SJSA1 (cell line): Measurements from ENCODE around the gene ASPHD1. TPM values are rescaled to one million over a fixed set of nuclear protein-coding genes. Genes with fewer than 3 reads are reported as not detected.
"Not testable (repeated sequence)": the region's sequence is repeated elsewhere in the genome, so short reads cannot be mapped to it uniquely, and the experiment has no call there.

ENCODE experiments used
- DNase-seq, 2 experiments: peaks; one replicate each; pipeline ENCODE4 v3.0.0-alpha.2; 2015 to 2020; ENCODE audit warnings: low spot score in 2 of 2, low read depth in 1 of 2
- H3K27ac ChIP-seq: fragments of 250-450 bp; sonication (Bioruptor Pico); 2 replicates; pipeline ENCODE4 v1.5.1; 2020; ENCODE audit warnings: mild to moderate bottlenecking, moderate library complexity
- H3K27me3 ChIP-seq: fragments of 250-450 bp; sonication (Bioruptor Pico); replicated peaks from 2 replicates; pipeline ENCODE4 v1.5.1; 2020; ENCODE audit warnings: mild to moderate bottlenecking, moderate library complexity
- H3K36me3 ChIP-seq: fragments of 250-450 bp; sonication (Bioruptor Pico); 2 replicates; pipeline ENCODE4 v1.5.1; 2020; ENCODE audit warnings: mild to moderate bottlenecking
- H3K4me1 ChIP-seq: fragments of 250-450 bp; sonication (Bioruptor Pico); replicated peaks from 2 replicates; pipeline ENCODE4 v1.6.1; 2021; ENCODE audit warnings: mild to moderate bottlenecking
- H3K4me3 ChIP-seq: fragments of 250-450 bp; sonication (Bioruptor Pico); 2 replicates; pipeline ENCODE4 v1.5.1; 2020; ENCODE audit warnings: mild to moderate bottlenecking
- H3K9me3 ChIP-seq: fragments of 250-450 bp; sonication (Bioruptor Pico); replicated peaks from 2 replicates; pipeline ENCODE4 v1.5.1; 2020; ENCODE audit warnings: mild to moderate bottlenecking
- total RNA-seq: library from RNA; depleted of rRNA; stranded (reverse); fragments of >200 nt; shearing (Covaris generic); gene quantifications from 2 replicates; pipeline ENCODE4 v1.2.3, GENCODE V29; 2014

ASPHD1 gene
- total RNA-seq, 1 experiment from 2014 or later, result 3.7 TPM

DNA sequence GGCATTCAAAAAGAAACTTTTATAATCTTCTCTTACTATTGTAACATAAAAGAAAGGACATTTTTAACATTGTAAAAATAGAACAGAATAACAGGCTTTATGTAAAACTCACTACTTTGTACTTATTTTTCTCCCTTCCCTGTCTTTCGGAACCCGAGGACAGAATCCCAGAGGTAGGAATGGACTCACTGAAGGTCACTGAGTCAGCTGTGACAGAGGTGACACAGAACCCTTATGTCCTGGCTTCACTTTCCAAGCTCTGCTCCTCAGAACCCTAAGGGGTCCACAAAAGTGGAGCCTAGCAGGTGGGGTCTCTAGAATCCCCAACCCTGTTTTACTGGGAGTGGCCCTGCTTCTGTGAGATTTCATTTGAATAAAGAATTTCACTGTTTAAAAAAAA lies 22.0 kb downstream of the ASPHD1 start:
- Histone ChIP-seq H3K27ac (no peak overlapping the region), H3K36me3 (peaks cover 44% of the 10 kb centered on the region), H3K4me3 (no peak overlapping the region), H3K9me3 (no peaks in the 10 kb centered on the region), H3K27me3 (no peaks in the 10 kb centered on the region), H3K4me1 (peaks cover 17% of the 10 kb centered on the region)
- no peak for DNase-seq

DNA sequence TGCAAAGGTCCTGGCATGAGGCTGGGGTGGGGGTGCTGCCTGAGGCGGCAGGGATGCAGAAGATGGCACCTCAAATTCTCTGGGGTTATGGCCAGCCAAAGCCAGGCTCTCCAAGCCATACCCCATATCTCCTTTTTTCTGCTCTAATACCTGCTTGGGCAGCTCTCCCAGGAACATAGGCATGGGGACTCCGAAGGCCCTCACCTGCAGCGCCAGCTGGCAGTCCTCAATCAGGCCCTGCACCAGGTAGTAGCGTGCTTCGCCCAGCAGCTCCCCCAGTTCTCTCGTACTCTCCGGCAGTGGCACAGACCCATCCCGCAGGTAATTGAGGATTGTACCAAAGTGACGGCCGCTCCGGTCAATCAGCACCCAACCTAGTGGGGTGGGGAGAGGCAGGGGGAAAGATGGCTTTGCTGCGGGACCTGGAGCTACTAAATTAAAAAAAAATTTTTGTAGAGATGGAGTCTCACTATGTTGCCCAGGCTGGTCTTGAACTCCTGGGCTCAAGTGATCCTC lies 22.8 kb downstream of the ASPHD1 start:
- peaks cover 22% of the 10 kb centered on the region for H3K4me1 ChIP-seq
- DNase-seq, result no peak
- H3K9me3 ChIP-seq, result no peaks in the 10 kb centered on the region
- H3K36me3 ChIP-seq, result peaks cover 37% of the 10 kb centered on the region
- no peak overlapping the region for H3K27ac ChIP-seq
- no peaks in the 10 kb centered on the region for H3K27me3 ChIP-seq
- H3K4me3 ChIP-seq, result no peak overlapping the region

- Histone ChIP-seq H3K9me3 (no peaks in the 10 kb centered on the region), H3K36me3 (peaks cover 19% of the 10 kb centered on the region), H3K27me3 (no peaks in the 10 kb centered on the region), H3K4me1 (peaks cover 22% of the 10 kb centered on the region), H3K27ac (no peak overlapping the region), H3K4me3 (peak overlapping the region; percentile 94)
- DNase-seq, result peak in 1 of 2 experiments; percentile 11
Measured at GRCh38 chr16:29925105-29925756, 24.9 kb downstream of the ASPHD1 start.

GRCh38 chr16:29925781-29926710 lies 25.8 kb downstream of the ASPHD1 start, which contains the start of gene KCTD13:
TSS of gene KCTD13 (minus strand) at chr16:29926226. CDS start at chr16:29926033, 193 bp downstream.
- no peaks in the 10 kb centered on the region for H3K9me3 ChIP-seq
- H3K4me3 ChIP-seq, result peak within 1 kb of the TSS; percentile 94
- H3K27ac ChIP-seq, result peak within 1 kb of the TSS; percentile 71
- peaks cover 16% of the 10 kb centered on the region; the same call in 1 of the 2 replicates for H3K36me3 ChIP-seq
- DNase-seq, result peak; percentile 85 to 97
- H3K4me1 ChIP-seq, result peaks cover 22% of the 10 kb centered on the region
- no peaks in the 10 kb centered on the region for H3K27me3 ChIP-seq

DNA sequence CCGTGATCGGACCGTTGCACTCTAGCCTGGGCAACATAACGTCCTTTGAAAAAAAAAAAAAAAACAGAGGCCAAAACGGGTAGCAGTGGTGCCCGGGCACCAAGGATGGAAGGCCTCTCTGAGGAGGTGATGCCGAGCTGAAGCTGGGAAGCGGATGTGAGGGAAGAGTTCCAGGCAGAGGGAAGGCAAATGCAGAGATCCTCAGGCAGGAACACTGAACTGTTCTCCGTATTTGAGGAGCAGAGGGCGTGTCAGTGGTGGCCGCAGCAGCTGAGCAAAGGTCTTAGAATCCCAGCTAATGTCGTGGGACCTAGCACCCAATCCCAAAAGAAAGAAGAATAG lies 26.4 kb downstream of the ASPHD1 start:
- Histone ChIP-seq H3K36me3 (peaks cover 14% of the 10 kb centered on the region; the same call in 1 of the 2 replicates), H3K27ac (peak overlapping the region; percentile 71; the same call in 1 of the 2 replicates), H3K27me3 (no peaks in the 10 kb centered on the region), H3K4me1 (peaks cover 22% of the 10 kb centered on the region), H3K9me3 (no peaks in the 10 kb centered on the region), H3K4me3 (peak overlapping the region; percentile 94)
- DNase-seq, result no peak

DNA sequence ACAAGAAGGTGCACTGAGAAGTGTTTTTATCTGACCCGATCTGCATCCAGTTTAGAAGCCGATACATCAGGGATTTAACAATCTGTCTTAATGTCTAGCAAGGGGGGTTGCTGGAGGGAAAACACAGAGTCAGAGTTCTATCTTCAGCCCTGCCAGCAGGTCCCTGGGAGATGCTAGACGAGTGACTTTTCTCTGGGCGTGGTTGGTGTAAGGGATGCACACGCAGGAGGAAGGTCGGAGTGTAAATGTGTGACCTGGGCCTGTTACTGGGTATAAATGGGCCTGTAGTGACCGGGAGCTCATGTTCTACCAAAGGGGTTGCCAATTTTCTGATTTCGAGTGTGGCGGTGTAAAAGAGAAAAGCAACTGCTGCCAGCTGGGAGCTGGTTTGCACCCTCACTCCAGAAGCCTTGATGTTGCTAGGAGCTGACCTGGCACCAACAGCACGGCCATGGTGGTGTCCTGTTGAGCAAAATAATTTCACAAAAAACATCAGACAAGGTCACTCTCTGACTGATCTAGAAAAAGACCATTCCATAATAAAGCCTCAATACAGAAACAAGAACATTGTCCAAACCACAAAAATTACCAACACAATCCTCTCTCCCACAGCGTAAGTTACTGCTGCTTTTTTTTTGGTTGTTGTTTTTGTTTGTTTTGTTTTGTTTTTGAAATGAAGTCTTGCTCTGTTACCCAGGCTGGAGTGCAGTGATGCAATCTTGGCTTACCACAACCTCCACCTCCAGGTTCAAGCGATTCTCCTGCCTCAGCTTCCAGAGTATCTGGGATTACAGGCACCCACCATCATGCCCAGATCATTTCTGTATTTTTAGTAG lies 27.0 kb downstream of the ASPHD1 start:
- DNase-seq, result peak in 1 of 2 experiments; percentile 23
- peaks cover 22% of the 10 kb centered on the region for H3K4me1 ChIP-seq
- no peaks in the 10 kb centered on the region for H3K27me3 ChIP-seq
- H3K4me3 ChIP-seq, result peak overlapping the region; percentile 94; the same call in 1 of the 2 replicates
- no peaks in the 10 kb centered on the region for H3K9me3 ChIP-seq
- H3K27ac ChIP-seq, result no peak overlapping the region
- peaks cover 8% of the 10 kb centered on the region; the same call in 1 of the 2 replicates for H3K36me3 ChIP-seq

DNA sequence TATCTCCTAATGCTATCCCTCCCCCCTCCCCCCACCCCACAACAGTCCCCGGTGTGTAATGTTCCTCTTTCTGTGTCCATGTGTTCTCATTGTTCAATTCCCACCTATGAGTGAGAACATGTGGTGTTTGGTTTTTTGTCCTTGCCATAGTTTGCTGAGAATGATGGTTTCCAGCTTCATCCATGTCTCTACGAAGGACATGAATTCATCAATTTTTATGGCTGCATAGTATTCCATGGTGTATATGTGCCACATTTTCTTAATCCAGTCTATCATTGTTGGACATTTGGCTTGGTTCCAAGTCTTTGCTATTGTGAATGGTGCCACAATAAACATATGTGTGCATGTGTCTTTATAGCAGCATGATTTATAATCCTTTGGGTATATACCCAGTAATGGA lies 31.5 kb downstream of the ASPHD1 start:
- H3K27me3 ChIP-seq, H3K9me3 ChIP-seq, DNase-seq, H3K36me3 ChIP-seq, H3K4me3 ChIP-seq, H3K27ac ChIP-seq: not testable (repeated sequence)
- H3K4me1 ChIP-seq, result peaks cover 10% of the 10 kb centered on the region

- peaks cover 22% of the 10 kb centered on the region for H3K4me1 ChIP-seq
- no peak for DNase-seq
- no peak overlapping the region for H3K27ac ChIP-seq
- no peak overlapping the region for H3K4me3 ChIP-seq
- H3K9me3 ChIP-seq, result peaks cover 3% of the 10 kb centered on the region; the same call in 1 of the 2 replicates
- no peaks in the 10 kb centered on the region for H3K27me3 ChIP-seq
- no peaks in the 10 kb centered on the region for H3K36me3 ChIP-seq
Measured at GRCh38 chr16:29940656-29941055, 40.4 kb downstream of the ASPHD1 start.

DNA sequence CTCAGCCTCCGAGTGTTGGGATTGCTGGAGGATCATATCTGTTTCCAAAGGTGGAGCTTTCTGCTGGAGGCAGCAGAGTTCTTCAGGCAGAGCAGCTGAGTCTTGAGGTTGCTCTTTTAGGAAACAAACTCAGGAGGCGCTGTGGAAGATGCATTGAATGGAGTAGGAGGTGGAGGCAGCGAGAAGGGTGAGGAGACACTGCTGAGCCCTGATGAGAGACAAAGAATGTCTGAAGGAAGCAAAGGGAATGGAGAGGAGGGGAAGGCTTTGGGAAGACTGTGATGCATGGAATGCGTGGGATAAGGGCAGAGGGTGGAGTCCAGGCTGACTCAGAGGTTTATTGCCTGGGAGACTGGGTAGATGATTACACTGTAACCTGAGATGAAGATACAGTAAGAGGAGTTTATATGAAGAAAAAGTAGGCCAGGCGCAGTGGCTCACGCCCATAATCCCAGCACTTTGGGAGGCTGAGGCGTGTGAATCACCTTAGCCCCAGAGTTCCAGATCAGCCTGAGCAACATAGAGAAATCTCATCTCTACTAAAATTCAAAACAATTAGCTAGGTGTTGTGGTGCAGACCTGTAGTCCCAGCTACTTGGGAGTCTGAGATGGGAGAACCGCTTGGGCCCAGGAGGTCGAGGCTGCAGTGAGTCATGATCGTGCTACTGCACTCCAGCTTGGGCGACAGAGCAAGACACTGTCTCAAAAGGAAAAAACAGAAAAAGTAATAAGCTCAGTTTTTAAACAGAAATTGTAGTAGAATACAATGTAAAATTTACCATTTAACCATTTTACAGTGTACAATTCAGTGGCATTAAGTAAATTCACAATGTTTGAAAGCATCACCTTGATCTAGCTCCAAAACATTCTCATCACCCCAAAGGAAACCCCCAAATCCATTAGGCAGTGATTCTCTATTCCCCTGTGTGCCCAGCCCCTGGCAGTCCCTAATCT lies 43.8 kb downstream of the ASPHD1 start:
- no peaks in the 10 kb centered on the region for H3K36me3 ChIP-seq
- H3K27me3 ChIP-seq, result no peaks in the 10 kb centered on the region
- DNase-seq, result peak; percentile 93 to 97
- H3K4me3 ChIP-seq, result no peak overlapping the region
- H3K27ac ChIP-seq, result peak overlapping the region; percentile 76
- H3K4me1 ChIP-seq, result peaks cover 22% of the 10 kb centered on the region
- H3K9me3 ChIP-seq, result peaks cover 3% of the 10 kb centered on the region; the same call in 1 of the 2 replicates

DNA sequence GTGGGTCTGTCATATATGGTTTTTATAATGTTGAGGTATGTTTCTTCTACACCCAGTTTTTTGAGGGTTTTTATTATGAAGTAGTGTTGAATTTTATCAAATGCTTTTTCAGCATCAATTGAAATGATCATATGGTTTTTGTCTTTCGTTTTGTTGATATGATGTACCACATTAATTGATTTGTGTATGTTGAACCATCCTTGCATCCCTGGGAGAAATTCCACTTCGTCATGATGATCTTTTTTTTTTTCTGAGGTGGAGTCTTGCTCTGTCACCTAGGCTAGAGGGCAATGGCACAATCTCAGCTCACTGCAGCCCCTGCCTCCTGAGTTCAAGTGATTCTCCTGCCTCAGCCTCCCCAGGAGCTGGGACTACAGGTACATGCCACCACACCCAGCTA lies 47.6 kb downstream of the ASPHD1 start:
- Histone ChIP-seq H3K4me1 (peaks cover 22% of the 10 kb centered on the region), H3K4me3 (no peak overlapping the region), H3K27me3 (no peaks in the 10 kb centered on the region), H3K27ac (no peak overlapping the region), H3K36me3 (no peaks in the 10 kb centered on the region), H3K9me3 (no peaks in the 10 kb centered on the region; the same call in 1 of the 2 replicates)
- DNase-seq, result no peak

GRCh38 chr16:29950806-29951461 lies 50.6 kb downstream of the ASPHD1 start:
- no peaks in the 10 kb centered on the region for H3K4me1 ChIP-seq

More at GRCh38 chr16:29950806-29951461, 50.6 kb downstream of the ASPHD1 start:
- Histone ChIP-seq H3K36me3 (no peaks in the 10 kb centered on the region), H3K9me3 (no peaks in the 10 kb centered on the region; the same call in 1 of the 2 replicates), H3K4me3 (no peak overlapping the region), H3K27ac (no peak overlapping the region), H3K27me3 (no peaks in the 10 kb centered on the region)
- no peak for DNase-seq
